Caco-2 (cell line): ENCODE data around the gene MYO18A. TPM values are rescaled to one million over a fixed set of nuclear protein-coding genes. Genes with fewer than 3 reads are reported as not detected.

Experiments
- BruUV-seq: library from RNA; stranded (reverse); fragments of 400-500 nt; replicated peaks from 2 replicates; lab custom pipeline; 2021; lab: Mats Ljungman, UMichigan
- CTCF ChIA-PET: fragments of 300-600 bp; sonication (Branson Sonifier 250); formaldehyde crosslinking; loops from one replicate; lab custom pipeline; 2022; ENCODE audit warnings: antibody characterized with exemption; lab: Charles Lee
- POLR2A ChIA-PET: fragments of 300-600 bp; sonication (Branson Sonifier 250); formaldehyde crosslinking; loops from one replicate; lab custom pipeline; 2022; ENCODE audit warnings: antibody characterized with exemption; lab: Charles Lee
- DNase-seq, 2 experiments: peaks; one replicate each; pipeline versions ENCODE4 v3.0.0 to v3.0.0-alpha.2; 2020 to 2022
- H3K27me3 ChIP-seq: replicated peaks from 2 replicates; pipeline ENCODE4 v1.6.0; 2011; ENCODE audit warnings: low read length; ENCODE audit not compliant: control insufficient read depth, insufficient read depth
- H3K36me3 ChIP-seq: 2 replicates; pipeline ENCODE4 v1.5.1; 2011; ENCODE audit warnings: low read length; ENCODE audit not compliant: control insufficient read depth, insufficient read depth
- H3K4me1 ChIP-seq: fragments of 250-450 bp; sonication (Bioruptor Pico); 2 replicates; pipeline ENCODE4 v1.5.1; 2020; ENCODE audit warnings: mild to moderate bottlenecking
- H3K4me3 ChIP-seq: 2 replicates; pipeline ENCODE4 v1.5.1; 2011; ENCODE audit warnings: low read depth, mild to moderate bottlenecking, control low read depth, low read length
- H3K9me3 ChIP-seq: fragments of 250-450 bp; sonication (Bioruptor Pico); 2 replicates; pipeline ENCODE4 v1.5.1; 2020; ENCODE audit warnings: mild to moderate bottlenecking, moderate library complexity
- H3K27ac Mint-ChIP-seq: one replicate; pipeline ENCODE4 v1.8.0; 2022; ENCODE audit warnings: mixed read lengths; ENCODE audit not compliant: unreplicated experiment
- H3K27me3 Mint-ChIP-seq: one replicate; pipeline ENCODE4 v1.8.0; 2022; ENCODE audit warnings: mixed read lengths; ENCODE audit not compliant: insufficient read depth, unreplicated experiment
- H3K36me3 Mint-ChIP-seq: one replicate; pipeline ENCODE4 v1.8.0; 2022; ENCODE audit warnings: mild to moderate bottlenecking, mixed read lengths; ENCODE audit not compliant: insufficient read depth, unreplicated experiment
- H3K4me1 Mint-ChIP-seq: one replicate; pipeline ENCODE4 v1.8.0; 2022; ENCODE audit warnings: low read depth, mixed read lengths; ENCODE audit not compliant: unreplicated experiment
- H3K4me3 Mint-ChIP-seq: one replicate; pipeline ENCODE4 v1.8.0; 2022; ENCODE audit warnings: mild to moderate bottlenecking, moderate library complexity, mixed read lengths; ENCODE audit not compliant: unreplicated experiment
- H3K9me3 Mint-ChIP-seq: one replicate; pipeline ENCODE4 v1.8.0; 2022; ENCODE audit warnings: mixed read lengths; ENCODE audit not compliant: unreplicated experiment
- CTCF ChIP-seq, 2 experiments: fragments of 200-600 bp in 1 of 2; IDR thresholded peaks; 1 replicate in 1 of 2; 2 replicates in 1 of 2; pipeline versions ENCODE4 v1.5.1 to v1.8.0; 2011 to 2022; ENCODE audit warnings: antibody characterized with exemption in 1 of 2, control low read depth in 1 of 2, inconsistent platforms in 1 of 2, low read depth in 1 of 2, low read length in 1 of 2, mild to moderate bottlenecking in 1 of 2, moderate library complexity in 1 of 2; ENCODE audit not compliant: insufficient read depth in 1 of 2, severe bottlenecking in 1 of 2, unreplicated experiment in 1 of 2
- intact Hi-C: fragments of 100-400 bp; cut with micrococcal nuclease; formaldehyde crosslinking; loops from one replicate; pipeline ENCODE4 v1.10.0; 2022; ENCODE audit not compliant: unreplicated experiment
- total RNA-seq: library from RNA; stranded (reverse); gene quantifications from 2 replicates; pipeline ENCODE4 v1.2.3, GENCODE V29; 2022

Gene MYO18A
- total RNA-seq, 1 experiment from 2014 or later = 47.1 TPM

- no peak overlapping the region for H3K27ac Mint-ChIP-seq
- POLR2A ChIA-PET = no interaction called here
These were observed 70.5 kb downstream of the MYO18A start for GRCh38 chr17:29109477-29110371.

DNA sequence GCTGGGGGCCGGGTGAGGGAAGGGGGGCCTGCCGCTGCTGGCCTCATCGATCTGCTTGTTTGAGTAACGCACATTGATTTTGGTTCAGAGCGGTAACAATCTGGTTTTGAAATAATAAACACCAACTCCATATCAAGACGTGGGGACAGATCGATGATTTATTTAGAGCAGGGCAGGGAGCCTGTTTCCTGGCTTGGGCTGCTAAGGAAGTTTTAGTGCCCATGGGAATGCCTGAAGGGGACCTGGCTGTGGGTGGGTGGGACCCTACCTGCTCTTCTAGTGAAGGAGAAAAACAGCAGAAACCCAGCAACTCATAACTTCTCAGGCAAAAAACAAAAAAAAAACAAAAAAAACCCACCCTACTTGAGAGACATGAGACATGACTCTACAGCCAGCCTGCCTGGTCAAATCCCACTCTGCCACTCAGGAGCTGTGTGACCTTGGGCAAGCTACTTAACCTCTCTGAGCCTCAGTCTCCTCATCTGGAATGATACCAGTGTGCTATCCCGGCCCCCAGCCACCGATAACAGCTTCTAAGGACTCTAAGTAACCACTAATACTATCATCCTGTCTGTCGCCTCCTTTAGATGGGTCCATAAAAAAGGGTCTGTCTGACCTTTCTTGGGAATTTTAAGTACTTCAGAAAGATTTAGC, 71.2 kb downstream of the MYO18A start:
- intact Hi-C loops = no loop called here
- no peaks in the 10 kb centered on the region for H3K4me1 Mint-ChIP-seq
- no peak overlapping the region for H3K4me3 Mint-ChIP-seq
- no peak overlapping the region for H3K27ac Mint-ChIP-seq
- H3K36me3 Mint-ChIP-seq = peaks cover 33% of the 10 kb centered on the region
- ChIA-PET POLR2A (no interaction called here), CTCF (interaction anchor here (0.6 to 4.5 kb wide), 4 partner anchors 8 to 144 kb away, joined by 3 to 22 read pairs (median 10); no protein-coding TSS in a partner anchor)
- no peak for TF ChIP-seq CTCF (IDR thresholded peaks at IDR 0.05; ENCODE audit: insufficient read depth in 1 of 2, low read depth in 1 of 2, low read length in 1 of 2, severe bottlenecking in 1 of 2, unreplicated experiment in 1 of 2)
- Histone ChIP-seq H3K27me3 (no peaks in the 10 kb centered on the region), H3K4me1 (peaks cover 9% of the 10 kb centered on the region), H3K4me3 (no peak overlapping the region), H3K36me3 (peaks cover 6% of the 10 kb centered on the region), H3K9me3 (no peaks in the 10 kb centered on the region)
- no peaks in the 10 kb centered on the region for H3K27me3 Mint-ChIP-seq
- DNase-seq = no peak
- BruUV-seq = no TSS peak
- no peaks in the 10 kb centered on the region for H3K9me3 Mint-ChIP-seq

More at GRCh38 chr17:29109477-29110371, 70.5 kb downstream of the MYO18A start:
- H3K9me3 Mint-ChIP-seq = no peaks in the 10 kb centered on the region
- no peaks in the 10 kb centered on the region for H3K27me3 ChIP-seq
- H3K4me1 Mint-ChIP-seq = no peaks in the 10 kb centered on the region
- no peaks in the 10 kb centered on the region for H3K9me3 ChIP-seq
- H3K36me3 Mint-ChIP-seq = peaks cover 26% of the 10 kb centered on the region
- H3K36me3 ChIP-seq = peaks cover 6% of the 10 kb centered on the region
- no peak overlapping the region for H3K4me3 ChIP-seq
- no peak overlapping the region for H3K4me3 Mint-ChIP-seq
- H3K4me1 ChIP-seq = peaks cover 9% of the 10 kb centered on the region
- no peak for TF ChIP-seq CTCF (IDR thresholded peaks at IDR 0.05; ENCODE audit: insufficient read depth in 1 of 2, low read depth in 1 of 2, low read length in 1 of 2, severe bottlenecking in 1 of 2, unreplicated experiment in 1 of 2)
- BruUV-seq = no TSS peak
- intact Hi-C loops = loop anchor here (5.0 kb wide), 1 partner anchor 72 kb away; no protein-coding TSS in a partner anchor
- no peaks in the 10 kb centered on the region for H3K27me3 Mint-ChIP-seq
- CTCF ChIA-PET = interaction anchor here (0.6 to 4.5 kb wide), 4 partner anchors 8 to 145 kb away, joined by 3 to 22 read pairs (median 10); no protein-coding TSS in a partner anchor
- DNase-seq = no peak
